NCI-H128 (cell line): ENCODE measurements around the gene APCDD1.
"Not testable (repeated sequence)": the region's sequence is repeated elsewhere in the genome, so short reads cannot be mapped to it uniquely, and the experiment has no call there.

Experiments used
- DNase-seq: peaks from one replicate; lab custom pipeline; 2025; ENCODE audit not compliant: unreplicated experiment; lab: John Stamatoyannopoulos, UW

APCDD1 gene

DNA sequence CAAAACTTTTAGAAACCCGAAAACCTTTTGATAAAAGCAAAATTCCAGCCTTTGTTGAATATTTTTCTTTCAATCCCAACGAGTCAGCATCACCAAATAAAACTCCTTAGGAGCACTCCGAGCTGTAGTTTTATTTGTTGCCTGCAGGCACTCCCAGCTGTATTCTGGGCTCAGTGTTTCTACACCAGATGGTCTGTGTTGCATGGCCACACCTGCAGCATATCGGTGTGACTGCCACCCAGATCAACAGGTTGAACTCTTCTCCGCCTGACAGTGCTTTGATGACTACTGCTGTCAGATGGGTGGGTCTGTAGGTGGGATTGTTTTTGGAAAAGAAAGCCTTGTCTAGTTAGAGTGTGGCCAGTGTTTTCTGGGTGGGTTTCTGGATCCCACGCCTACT is 32.7 kb downstream of the APCDD1 start:
- no peak for DNase-seq

- no peak for DNase-seq
Measured at GRCh38 chr18:10488017-10488416, 33.6 kb downstream of the APCDD1 start.

DNA sequence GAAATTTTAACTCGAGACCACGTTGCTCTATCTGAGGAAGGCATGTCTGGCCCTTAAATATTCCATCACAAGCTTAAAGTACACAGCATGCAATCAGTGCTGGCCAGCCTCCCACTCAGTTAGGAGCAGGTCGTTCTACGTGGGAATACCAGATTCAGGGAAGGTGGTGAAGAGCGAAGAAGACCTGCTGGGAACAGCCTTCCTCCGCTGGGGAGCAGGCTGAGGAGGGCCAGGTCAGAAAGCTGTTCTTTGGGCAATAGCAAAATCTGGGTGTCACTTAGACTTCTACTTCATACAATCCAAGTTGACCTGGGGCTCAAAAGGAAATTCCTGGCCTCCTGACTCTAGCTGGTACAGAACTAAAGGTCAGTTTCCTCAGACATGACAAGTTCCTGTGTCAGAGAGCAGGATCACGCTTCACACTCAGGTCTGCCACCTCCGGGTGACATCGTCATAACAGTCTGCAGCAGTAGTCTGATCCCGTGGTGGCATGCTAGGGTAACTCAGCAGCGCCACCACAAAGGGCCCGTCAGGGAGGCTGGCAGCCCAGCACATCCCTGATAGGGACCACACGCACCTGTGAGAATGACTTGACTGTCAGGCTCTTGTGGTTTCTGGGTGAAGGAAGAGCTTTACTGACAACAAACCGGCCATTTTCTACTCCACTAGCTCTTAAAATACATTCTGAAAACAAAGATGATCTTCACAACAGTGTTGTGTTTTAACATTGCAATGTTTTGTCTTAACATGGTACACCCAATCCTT is 36.1 kb downstream of the APCDD1 start:
- DNase-seq = no peak

DNA sequence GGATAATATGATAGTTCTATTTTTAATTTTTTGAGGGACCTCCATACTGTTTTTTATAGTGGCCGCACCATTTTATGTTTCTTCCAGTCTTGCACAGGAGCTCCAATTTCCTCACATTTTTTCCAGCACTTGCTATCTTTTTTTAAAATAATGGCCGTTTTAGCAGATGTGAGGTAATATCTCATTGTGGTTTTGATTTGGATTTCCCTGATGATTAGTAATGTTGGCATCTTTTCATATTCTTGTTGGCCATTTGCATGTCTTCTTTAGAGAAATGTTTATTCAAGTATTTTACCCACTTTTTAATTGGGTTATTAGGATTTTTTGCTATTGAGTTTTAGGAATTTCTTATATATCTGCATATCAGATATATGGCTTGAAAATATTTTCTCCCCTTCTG is 41.5 kb downstream of the APCDD1 start:
- DNase-seq = no peak

DNA sequence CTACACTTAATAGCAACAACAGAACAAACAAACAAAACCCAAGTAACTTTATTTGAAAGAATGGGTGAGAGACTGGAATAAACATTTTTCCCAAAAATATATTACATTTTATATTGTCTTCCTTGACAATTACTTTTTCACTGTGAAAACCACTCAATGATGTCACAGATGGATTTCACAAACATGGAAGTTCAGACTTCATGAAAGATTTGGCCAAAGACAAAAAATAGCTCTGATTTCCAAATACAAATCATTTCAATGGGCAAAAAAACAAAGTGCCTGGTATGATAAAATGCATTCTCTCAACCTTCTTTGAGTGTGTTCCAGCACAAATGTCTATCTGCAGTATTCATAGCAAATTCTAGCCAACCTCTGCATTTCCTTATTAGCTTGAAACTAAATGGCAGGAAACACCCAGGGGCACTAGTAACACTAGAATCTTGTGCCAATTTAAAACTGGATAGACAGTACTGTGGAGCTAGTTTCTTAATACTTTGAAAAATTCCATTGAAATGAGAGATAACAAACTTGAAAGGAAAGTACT is 42.8 kb downstream of the APCDD1 start:
- no peak for DNase-seq

DNA sequence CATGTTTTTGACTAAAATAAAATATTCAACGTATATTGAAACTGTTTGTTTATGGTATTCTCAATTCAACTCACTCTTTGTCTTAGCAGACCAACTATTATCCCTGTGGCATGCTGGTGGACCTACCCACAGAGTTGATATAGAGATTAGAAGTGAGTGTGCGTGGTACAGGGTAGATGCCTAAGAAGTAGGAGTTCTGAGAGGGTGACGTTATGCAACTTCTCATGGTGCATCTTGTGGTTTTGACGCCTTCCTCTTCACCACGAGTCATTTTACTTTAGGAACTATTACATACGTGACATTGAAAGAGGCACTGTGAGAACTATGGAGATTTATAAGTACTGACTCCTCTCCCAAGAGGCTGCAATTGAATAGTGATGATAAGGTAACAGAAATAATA is 44.8 kb downstream of the APCDD1 start:
- DNase-seq = no peak

GRCh38 chr18:10500038-10500437 is 45.6 kb downstream of the APCDD1 start:
- no peak for DNase-seq

- DNase-seq = no peak
Measured at GRCh38 chr18:10504723-10505122, 50.3 kb downstream of the APCDD1 start.

DNA sequence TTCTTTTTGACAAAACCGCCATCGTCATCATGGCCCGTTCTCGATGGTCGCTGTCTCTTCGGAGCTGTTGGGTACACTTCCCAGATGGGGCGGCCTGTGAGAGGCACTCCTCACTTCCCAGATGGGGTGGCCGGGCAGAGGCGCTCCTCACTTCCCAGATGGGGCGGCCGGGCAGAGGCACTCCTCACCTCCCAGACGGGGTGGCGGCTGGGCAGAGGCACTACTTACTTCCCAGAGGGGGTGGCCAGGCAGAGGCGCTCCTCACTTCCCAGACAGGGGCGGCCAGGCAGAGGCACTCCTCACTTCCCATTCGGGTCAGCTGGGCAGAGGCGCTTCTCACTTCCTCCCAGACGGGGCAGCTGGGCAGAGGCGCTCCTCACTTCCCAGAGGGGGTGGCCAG is 51.5 kb downstream of the APCDD1 start:
- not testable (repeated sequence) for DNase-seq

DNA sequence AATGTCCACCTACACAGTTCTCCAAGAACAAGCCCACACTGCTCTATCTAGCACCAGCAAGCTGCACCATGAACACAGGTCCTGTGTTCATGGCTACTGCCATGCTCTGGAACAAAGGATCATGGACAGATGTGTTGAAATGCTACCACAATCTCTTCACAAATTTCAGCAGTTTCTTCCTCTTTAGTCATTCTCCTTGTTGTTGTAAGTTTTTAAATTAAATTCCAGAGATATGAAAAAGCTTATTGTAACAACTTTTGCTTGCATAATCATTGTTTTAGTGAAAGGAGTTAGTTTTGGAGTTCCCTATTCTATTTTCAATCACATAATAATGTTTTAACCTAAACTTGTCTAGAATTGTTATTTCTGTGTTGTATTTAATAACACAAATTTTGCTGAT is 54.2 kb downstream of the APCDD1 start:
- no peak for DNase-seq

- no peak for DNase-seq
Measured at GRCh38 chr18:10511236-10511635, 56.8 kb downstream of the APCDD1 start.

- no peak for DNase-seq
Measured at GRCh38 chr18:10514082-10514481, 59.6 kb downstream of the APCDD1 start.

GRCh38 chr18:10514601-10515000 is 60.2 kb downstream of the APCDD1 start:
- DNase-seq = no peak

GRCh38 chr18:10515456-10515855 is 61.0 kb downstream of the APCDD1 start:
- DNase-seq = no peak

- DNase-seq = no peak
Measured at GRCh38 chr18:10516078-10516477, 61.6 kb downstream of the APCDD1 start.

DNA sequence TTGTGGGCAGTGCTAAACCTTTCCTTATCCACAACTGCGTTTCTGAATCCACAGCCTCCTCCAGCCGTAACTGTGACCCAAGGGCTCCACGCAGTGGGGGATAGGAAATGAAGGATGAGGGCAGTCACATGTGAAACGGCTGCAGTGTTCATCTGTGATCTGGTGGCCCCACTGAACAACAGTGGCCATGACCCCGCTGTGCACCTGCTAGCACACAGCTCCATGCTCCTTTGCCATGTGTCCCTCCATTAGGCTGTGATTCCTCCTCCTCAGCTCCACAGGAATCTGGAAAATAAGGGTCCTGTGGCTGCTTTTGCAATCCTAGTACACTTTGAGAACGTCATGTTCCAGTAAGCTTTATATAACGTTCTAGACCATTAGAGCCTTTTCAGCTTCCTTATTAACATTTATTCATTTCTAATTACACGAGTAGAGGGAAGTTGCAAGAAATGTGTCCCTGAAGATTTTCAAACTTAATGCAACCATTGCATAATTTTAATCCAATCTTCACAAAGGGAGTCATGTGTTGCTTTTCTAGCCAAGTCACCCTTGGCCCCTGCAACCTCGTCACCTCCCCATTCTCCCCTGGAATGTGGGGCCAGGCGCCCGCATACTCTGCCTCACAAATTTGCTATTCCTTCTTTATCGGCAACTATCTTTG is 64.3 kb downstream of the APCDD1 start:
- DNase-seq = no peak

GRCh38 chr18:10519366-10519765 is 64.9 kb downstream of the APCDD1 start:
- DNase-seq = no peak

DNA sequence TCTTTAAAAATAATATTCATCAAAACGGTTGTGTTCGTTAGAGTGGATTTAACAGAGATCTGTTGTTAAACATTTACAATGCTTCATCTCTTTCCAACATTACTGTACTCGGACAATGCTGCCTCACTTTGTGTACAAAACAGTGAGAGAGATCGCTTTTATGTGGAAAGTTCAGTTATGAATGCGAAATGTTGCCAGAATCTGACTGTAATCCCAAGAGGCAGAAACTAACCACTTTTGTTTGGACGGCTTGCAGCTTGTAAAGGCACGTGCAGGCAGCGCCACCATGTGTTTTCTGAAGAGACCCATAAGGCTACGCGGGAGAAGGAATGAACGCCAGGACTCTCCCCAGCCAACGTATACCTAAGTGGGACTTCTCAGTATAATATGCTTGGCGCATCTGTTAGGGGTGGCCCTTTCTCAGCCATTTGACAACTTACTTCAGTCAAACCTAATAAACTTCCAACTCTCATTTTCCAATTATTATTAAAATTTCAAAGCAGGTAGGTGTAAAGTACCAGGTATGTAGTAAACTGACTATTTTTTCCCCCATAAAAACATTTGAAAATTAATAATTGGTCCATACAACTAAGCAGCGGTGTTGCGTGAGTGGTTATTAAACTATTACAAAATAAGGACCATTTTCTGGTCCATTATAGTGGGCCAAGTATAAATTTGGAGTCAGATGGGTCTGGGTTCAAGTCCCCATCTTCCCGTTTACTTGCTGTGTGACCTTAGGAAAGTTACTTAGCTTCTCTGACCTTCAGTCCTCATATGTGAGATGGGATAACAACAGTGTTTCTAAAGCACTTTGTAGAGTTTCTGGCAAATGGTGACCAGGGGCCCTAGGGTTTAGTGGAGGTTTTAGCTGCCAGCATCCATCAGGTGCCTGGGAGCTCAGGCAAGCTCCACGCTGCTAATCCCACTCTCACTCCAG is 65.8 kb downstream of the APCDD1 start:
- DNase-seq = peak; percentile 37

DNA sequence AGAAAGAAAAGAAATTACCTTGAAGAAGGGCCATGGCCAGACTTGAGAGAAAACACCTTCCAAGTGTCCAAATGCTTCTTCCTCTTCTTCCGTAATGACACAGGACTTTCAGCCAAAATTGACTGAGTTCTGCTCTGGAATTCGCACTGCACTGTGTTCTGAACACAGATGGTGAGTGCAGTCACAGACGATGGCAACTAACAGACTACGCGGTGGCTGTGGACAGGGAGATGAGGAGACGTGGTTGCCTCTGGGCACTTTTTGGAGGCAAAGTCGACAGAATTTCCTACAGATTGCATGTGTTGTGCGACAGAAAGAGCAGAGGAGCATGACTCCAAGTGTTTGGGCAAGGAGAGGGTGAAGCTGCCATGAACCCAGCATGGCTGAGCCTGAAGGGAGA is 67.1 kb downstream of the APCDD1 start:
- DNase-seq = no peak

DNA sequence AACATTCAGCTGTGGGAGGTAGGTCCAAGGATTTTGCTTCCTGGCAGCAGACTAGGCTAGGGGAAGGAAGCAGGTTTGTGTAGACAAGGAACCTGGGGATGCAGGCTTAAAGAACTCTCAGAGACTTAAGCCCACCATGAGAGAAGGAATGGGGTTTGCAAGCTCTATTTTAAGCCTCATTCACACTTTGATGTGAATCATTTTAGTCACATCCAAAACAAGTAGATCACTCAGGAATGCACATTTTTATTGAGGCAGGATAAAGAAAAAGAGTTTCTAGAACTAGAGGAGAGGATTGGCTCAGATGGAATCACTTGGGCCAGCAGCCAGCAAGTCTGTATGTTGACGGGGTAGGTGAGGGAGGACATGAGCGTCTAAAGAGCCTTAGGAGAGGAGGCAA is 68.1 kb downstream of the APCDD1 start:
- no peak for DNase-seq

GRCh38 chr18:10523544-10523943 is 69.1 kb downstream of the APCDD1 start:
- DNase-seq = no peak
